Measurements from ENCODE around the gene BBOX1. TPM values are rescaled to one million over a fixed set of nuclear protein-coding genes. Genes with fewer than 3 reads are reported as not detected.

Gene BBOX1
- total and polyA plus RNA-seq, 2 of the 4 experiments (the other 2 are of a cell fraction) = not detected

- no peak overlapping the region for H2AK9ac ChIP-seq (replicated peaks; ENCODE audit: low read depth, low read length, poor library complexity)
- H3K4me2 ChIP-seq (ENCODE audit: low read depth, low read length) = no peak overlapping the region
- peaks cover 3% of the 10 kb centered on the region; the same call in 1 of the 2 replicates for H3K27me3 ChIP-seq (ENCODE audit: control insufficient read depth, insufficient read depth, low read length)
- no peak overlapping the region for H4K5ac ChIP-seq (ENCODE audit: low read depth, low read length)
- H2BK15ac ChIP-seq (ENCODE audit: low read depth, low read length) = no peak overlapping the region
- no peak overlapping the region for H3K9ac ChIP-seq (ENCODE audit: low read depth, low read length)
- intact Hi-C loops (cut with micrococcal nuclease) = no loop called here
- no peak overlapping the region for H2BK20ac ChIP-seq (ENCODE audit: low read depth, low read length)
- no peak overlapping the region for H3K27ac ChIP-seq (ENCODE audit: insufficient read depth, low read length)
- no peaks in the 10 kb centered on the region for H3K4me1 ChIP-seq (ENCODE audit: control insufficient read depth, insufficient read depth, low read length)
- no peak overlapping the region for H4K8ac ChIP-seq (ENCODE audit: low read depth in 2 of 2, low read length in 2 of 2)
- no peaks in the 10 kb centered on the region for H3K9me1 ChIP-seq (ENCODE audit: insufficient read depth, low read length)
- in situ Hi-C loops (cut with MboI; ENCODE audit: low sequenced_read_pairs) = no loop called here
- no peak overlapping the region for H3K4me3 ChIP-seq (ENCODE audit: insufficient read depth, low read depth, low read length)
- no peaks in the 10 kb centered on the region for H3K36me3 ChIP-seq (ENCODE audit: control insufficient read depth, insufficient read depth, low read length)
- no peak overlapping the region for H3K56ac ChIP-seq (ENCODE audit: extremely low read depth, insufficient read depth, low read length)
- POLR2A ChIA-PET (ENCODE audit: unreplicated experiment) = no interaction called here
- H3K23ac ChIP-seq (ENCODE audit: low read depth, low read length) = no peak overlapping the region
- H3K14ac ChIP-seq (replicated peaks; ENCODE audit: low read depth, low read length) = no peak overlapping the region
- no peak overlapping the region for H2BK120ac ChIP-seq (ENCODE audit: low read depth, low read length)
- dilution Hi-C loops (cut with HindIII; ENCODE audit: low sequenced_read_pairs, unreplicated experiment) = loop anchor here (25.0 kb wide), 1 partner anchor 411 kb away; no protein-coding TSS in a partner anchor
- H3K4ac ChIP-seq (ENCODE audit: low read depth, low read length) = no peak overlapping the region
- TF ChIP-seq SMC3 (IDR thresholded peaks at IDR 0.05; ENCODE audit: low read depth, low read length) = no peak
- TF ChIP-seq RFX5 (IDR thresholded peaks at IDR 0.05; ENCODE audit: low read depth, low read length) = no peak
- TF ChIP-seq MAZ (IDR thresholded peaks at IDR 0.05; ENCODE audit: borderline replicate concordance, low read depth, low read length) = no peak
- no peak for TF ChIP-seq RAD21 (IDR thresholded peaks at IDR 0.05; ENCODE audit: low read length)
- TF ChIP-seq FOS (IDR thresholded peaks at IDR 0.05; ENCODE audit: low read depth, low read length) = no peak
- TF ChIP-seq NFE2L2 (IDR thresholded peaks at IDR 0.05; ENCODE audit: low read depth, low read length) = no peak
- TF ChIP-seq, protein P1, sequence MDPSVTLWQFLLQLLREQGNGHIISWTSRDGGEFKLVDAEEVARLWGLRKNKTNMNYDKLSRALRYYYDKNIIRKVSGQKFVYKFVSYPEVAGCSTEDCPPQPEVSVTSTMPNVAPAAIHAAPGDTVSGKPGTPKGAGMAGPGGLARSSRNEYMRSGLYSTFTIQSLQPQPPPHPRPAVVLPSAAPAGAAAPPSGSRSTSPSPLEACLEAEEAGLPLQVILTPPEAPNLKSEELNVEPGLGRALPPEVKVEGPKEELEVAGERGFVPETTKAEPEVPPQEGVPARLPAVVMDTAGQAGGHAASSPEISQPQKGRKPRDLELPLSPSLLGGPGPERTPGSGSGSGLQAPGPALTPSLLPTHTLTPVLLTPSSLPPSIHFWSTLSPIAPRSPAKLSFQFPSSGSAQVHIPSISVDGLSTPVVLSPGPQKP (IDR thresholded peaks at IDR 0.05; ENCODE audit: borderline replicate concordance, low read depth, low read length) = no peak
- no peak for TF ChIP-seq MXI1 (IDR thresholded peaks at IDR 0.05; ENCODE audit: borderline replicate concordance, low read depth, low read length)
- no peak for TF ChIP-seq CHD1 (IDR thresholded peaks at IDR 0.05; ENCODE audit: low read depth, low read length)
- no peak for TF ChIP-seq BHLHE40 (IDR thresholded peaks at IDR 0.05; ENCODE audit: low read depth, low read length)
- TF ChIP-seq, protein P2, sequence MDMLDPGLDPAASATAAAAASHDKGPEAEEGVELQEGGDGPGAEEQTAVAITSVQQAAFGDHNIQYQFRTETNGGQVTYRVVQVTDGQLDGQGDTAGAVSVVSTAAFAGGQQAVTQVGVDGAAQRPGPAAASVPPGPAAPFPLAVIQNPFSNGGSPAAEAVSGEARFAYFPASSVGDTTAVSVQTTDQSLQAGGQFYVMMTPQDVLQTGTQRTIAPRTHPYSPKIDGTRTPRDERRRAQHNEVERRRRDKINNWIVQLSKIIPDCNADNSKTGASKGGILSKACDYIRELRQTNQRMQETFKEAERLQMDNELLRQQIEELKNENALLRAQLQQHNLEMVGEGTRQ (IDR thresholded peaks at IDR 0.05; ENCODE audit: low read depth, low read length) = no peak
- TF ChIP-seq MAFK (IDR thresholded peaks at IDR 0.05; ENCODE audit: low read depth, low read length) = no peak
- CTCF ChIA-PET = interaction anchor here (1.8 kb wide), 1 partner anchor 11 kb away, joined by 6 read pairs; no protein-coding TSS in a partner anchor
- no TSS peak for BruUV-seq (replicated peaks)
- H2AK5ac ChIP-seq (ENCODE audit: low read depth, low read length) = no peak overlapping the region
- H3K9me3 ChIP-seq (ENCODE audit: control insufficient read depth, insufficient read depth, low read length) = no peaks in the 10 kb centered on the region
- H4K91ac ChIP-seq (ENCODE audit: insufficient read depth, low read depth, low read length) = no peak overlapping the region
- H3K79me1 ChIP-seq (ENCODE audit: low read depth in 1 of 2, low read length in 2 of 2) = no peaks in the 10 kb centered on the region
- H2BK5ac ChIP-seq (ENCODE audit: low read depth, low read length, poor library complexity, severe bottlenecking) = no peak overlapping the region
- H4K20me1 ChIP-seq (ENCODE audit: insufficient read depth, low read length) = no peaks in the 10 kb centered on the region
- H3K18ac ChIP-seq (ENCODE audit: low read depth, low read length) = no peak overlapping the region
- DNase-seq (no peak), ATAC-seq (ENCODE audit: low read depth) (no peak)
- no peak overlapping the region for H2AFZ ChIP-seq (replicated peaks; ENCODE audit: low read length, poor library complexity)
Measured at GRCh38 chr11:27148506-27148905, 107.9 kb downstream of the BBOX1 start.

Measured in IMR-90 (cell line).